CD4-positive, alpha-beta T cell (primary cell): ENCODE results near the gene NCAPG2. TPM values are rescaled to one million over a fixed set of nuclear protein-coding genes. Genes with fewer than 3 reads are reported as not detected.
"Not testable (repeated sequence)": the region's sequence is repeated elsewhere in the genome, so short reads cannot be mapped to it uniquely, and the experiment has no call there.

Experiments
- ATAC-seq: fragments of 200-7000 bp; cut with Tn5 transposase; one replicate; pipeline ENCODE4 v1.10.0; 2022; ENCODE audit warnings: mild to moderate bottlenecking; ENCODE audit not compliant: poor library complexity
- CTCF ChIA-PET: fragments of 350-600 bp; sonication (Branson Sonifier 250); formaldehyde crosslinking; loops from one replicate; lab custom pipeline; 2021; ENCODE audit warnings: antibody characterized with exemption, inconsistent platforms; lab: Charles Lee
- POLR2A ChIA-PET: fragments of 350-600 bp; sonication (Branson Sonifier 250); formaldehyde crosslinking; loops from one replicate; lab custom pipeline; 2021; ENCODE audit warnings: antibody characterized with exemption, inconsistent platforms; lab: Charles Lee
- DNase-seq, 14 experiments: peaks; one replicate each; pipeline ENCODE4 v3.0.0-alpha.2; 2013 to 2020; ENCODE audit warnings: mixed read lengths in 2 of 14
- H3K27ac ChIP-seq, 2 donors: one replicate each; pipeline versions ENCODE4 v1.5.1 to v1.7.0; 2013; ENCODE audit warnings: low read length in 2 of 2, low read depth in 1 of 2, mild to moderate bottlenecking in 1 of 2
- H3K27me3 ChIP-seq, 2 experiments: 1 replicate in 1 of 2; 2 replicates in 1 of 2; pipeline versions ENCODE4 v1.6.1 to v1.7.0; 2013; ENCODE audit warnings: low read length in 2 of 2, control low read depth in 1 of 2, mild to moderate bottlenecking in 1 of 2, moderate library complexity in 1 of 2; ENCODE audit not compliant: insufficient read depth in 2 of 2, control insufficient read depth in 1 of 2
- H3K36me3 ChIP-seq: one replicate; pipeline ENCODE4 v1.6.1; 2013; ENCODE audit warnings: low read length, control low read depth; ENCODE audit not compliant: insufficient read depth
- H3K4me1 ChIP-seq: one replicate; pipeline ENCODE4 v1.6.1; 2013; ENCODE audit warnings: low read length, control low read depth; ENCODE audit not compliant: insufficient read depth
- H3K4me3 ChIP-seq: one replicate; pipeline ENCODE4 v1.5.1; 2013; ENCODE audit warnings: mild to moderate bottlenecking, low read length, moderate library complexity
- H3K9me3 ChIP-seq, 2 experiments: 1 replicate in 1 of 2; 2 replicates in 1 of 2; pipeline versions ENCODE4 v1.6.1 to v1.7.0; 2013; ENCODE audit warnings: low read length in 2 of 2, mild to moderate bottlenecking in 2 of 2, control low read depth in 1 of 2, moderate library complexity in 1 of 2; ENCODE audit not compliant: control insufficient read depth in 1 of 2, insufficient read depth in 1 of 2
- H3K27ac Mint-ChIP-seq: one replicate; pipeline ENCODE4 v1.8.0; 2020; ENCODE audit warnings: mixed read lengths
- H3K27me3 Mint-ChIP-seq: one replicate; pipeline ENCODE4 v1.8.0; 2021; ENCODE audit warnings: mixed read lengths
- H3K36me3 Mint-ChIP-seq: one replicate; pipeline ENCODE4 v1.8.0; 2021; ENCODE audit warnings: low read depth, mixed read lengths
- H3K4me1 Mint-ChIP-seq: one replicate; pipeline ENCODE4 v1.8.0; 2021; ENCODE audit warnings: low read depth, mixed read lengths
- H3K4me3 Mint-ChIP-seq: one replicate; pipeline ENCODE4 v1.8.0; 2020; ENCODE audit warnings: mild to moderate bottlenecking, mixed read lengths
- H3K9me3 Mint-ChIP-seq: one replicate; pipeline ENCODE4 v1.8.0; 2020; ENCODE audit warnings: mixed read lengths
- intact Hi-C, 2 experiments: fragments of 100-400 bp; cut with DNase I in 1 of 2; cut with micrococcal nuclease in 1 of 2; formaldehyde crosslinking; loops; one replicate each; pipeline versions ENCODE4 v1.15.1 to v1.9.0; 2023 to 2025; cut with DNase I, micrococcal nuclease
- total RNA-seq, 174 experiments: library from RNA in 2 of 174; stranded (reverse) in 2 of 174; gene quantifications; one replicate each; pipeline ENCODE4 v1.2.3 and lab custom pipeline; 2021 to 2026
- TF ChIP-seq, protein P1 (sequence below): fragments of 200-600 bp; IDR thresholded peaks from one replicate; pipeline ENCODE4 v1.8.0; 2022; ENCODE audit warnings: antibody characterized with exemption, mild to moderate bottlenecking

The NCAPG2 gene
- total RNA-seq, 2 experiments from 2014 or later, result 9.9 to 11.8 TPM

DNA sequence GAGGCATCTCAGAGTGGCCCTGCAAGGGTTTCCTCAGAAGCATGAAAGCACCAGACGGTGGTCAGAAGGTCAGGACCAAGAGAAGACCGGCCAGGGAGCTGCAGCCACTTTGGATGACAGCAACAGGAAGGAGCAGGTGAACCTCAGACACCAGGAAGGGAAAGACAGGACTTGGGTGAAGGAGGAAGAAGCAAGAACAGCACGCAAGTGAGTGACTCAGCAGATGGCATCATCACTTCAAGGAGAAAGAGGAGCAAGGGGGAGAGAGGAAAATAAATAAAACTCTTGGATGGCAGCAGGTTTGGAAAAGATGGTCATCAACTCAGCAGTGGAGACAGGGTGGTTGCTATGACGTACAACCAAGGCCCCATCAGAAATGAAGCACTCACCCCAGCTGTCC lies 31.6 kb downstream of the NCAPG2 start:
- intact Hi-C loops, result no loop called here
- DNase-seq (no peak), ATAC-seq (no peak)
- CTCF ChIA-PET, result no interaction called here
- Histone ChIP-seq H3K4me1 (no peaks in the 10 kb centered on the region), H3K36me3 (peaks cover 6% of the 10 kb centered on the region), H3K4me3 (no peak overlapping the region), H3K27ac (no peak overlapping the region), H3K9me3 (no peaks in the 10 kb centered on the region), H3K27me3 (no peaks in the 10 kb centered on the region)
- no peaks in the 10 kb centered on the region for H3K4me1 Mint-ChIP-seq
- no peak overlapping the region for H3K4me3 Mint-ChIP-seq
- H3K27ac Mint-ChIP-seq, result no peak overlapping the region
- H3K36me3 Mint-ChIP-seq, result peaks cover 28% of the 10 kb centered on the region
- no peaks in the 10 kb centered on the region for H3K9me3 Mint-ChIP-seq
- H3K27me3 Mint-ChIP-seq, result no peaks in the 10 kb centered on the region
- TF ChIP-seq, protein P1, sequence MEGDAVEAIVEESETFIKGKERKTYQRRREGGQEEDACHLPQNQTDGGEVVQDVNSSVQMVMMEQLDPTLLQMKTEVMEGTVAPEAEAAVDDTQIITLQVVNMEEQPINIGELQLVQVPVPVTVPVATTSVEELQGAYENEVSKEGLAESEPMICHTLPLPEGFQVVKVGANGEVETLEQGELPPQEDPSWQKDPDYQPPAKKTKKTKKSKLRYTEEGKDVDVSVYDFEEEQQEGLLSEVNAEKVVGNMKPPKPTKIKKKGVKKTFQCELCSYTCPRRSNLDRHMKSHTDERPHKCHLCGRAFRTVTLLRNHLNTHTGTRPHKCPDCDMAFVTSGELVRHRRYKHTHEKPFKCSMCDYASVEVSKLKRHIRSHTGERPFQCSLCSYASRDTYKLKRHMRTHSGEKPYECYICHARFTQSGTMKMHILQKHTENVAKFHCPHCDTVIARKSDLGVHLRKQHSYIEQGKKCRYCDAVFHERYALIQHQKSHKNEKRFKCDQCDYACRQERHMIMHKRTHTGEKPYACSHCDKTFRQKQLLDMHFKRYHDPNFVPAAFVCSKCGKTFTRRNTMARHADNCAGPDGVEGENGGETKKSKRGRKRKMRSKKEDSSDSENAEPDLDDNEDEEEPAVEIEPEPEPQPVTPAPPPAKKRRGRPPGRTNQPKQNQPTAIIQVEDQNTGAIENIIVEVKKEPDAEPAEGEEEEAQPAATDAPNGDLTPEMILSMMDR, result no peak
- POLR2A ChIA-PET, result no interaction called here

DNA sequence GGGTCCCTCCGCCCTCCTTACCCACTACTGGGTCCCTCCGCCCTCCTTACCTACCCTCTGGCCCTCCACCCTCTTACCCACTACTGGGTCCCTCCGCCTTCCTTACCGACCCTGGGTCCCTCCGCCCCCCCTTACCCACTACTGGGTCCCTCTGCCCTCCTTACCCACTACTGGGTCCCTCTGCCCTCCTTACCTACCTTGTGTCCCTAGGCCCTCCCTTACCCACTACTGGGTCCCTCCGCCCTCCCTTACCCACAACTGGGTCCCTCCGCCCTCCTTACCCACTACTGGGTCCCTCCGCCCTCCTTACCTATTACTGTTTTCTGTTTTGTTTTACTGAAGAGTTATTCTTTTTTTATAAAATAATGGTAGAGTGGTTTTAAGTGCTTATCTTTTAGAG lies 36.5 kb downstream of the NCAPG2 start:
- peaks cover 25% of the 10 kb centered on the region for H3K4me1 ChIP-seq
- H3K36me3 ChIP-seq, POLR2A ChIA-PET, H3K9me3 Mint-ChIP-seq, H3K9me3 ChIP-seq, H3K4me1 Mint-ChIP-seq, H3K4me3 ChIP-seq, H3K27me3 ChIP-seq, CTCF ChIA-PET, intact Hi-C loops, H3K27ac Mint-ChIP-seq, H3K4me3 Mint-ChIP-seq, H3K27me3 Mint-ChIP-seq, H3K27ac ChIP-seq: not testable (repeated sequence)
- peak; percentile 34 for ATAC-seq
- peak in 3 of 14 experiments; percentile 17 to 61 (median 41) for DNase-seq
- H3K36me3 Mint-ChIP-seq, result peaks cover 31% of the 10 kb centered on the region

DNA sequence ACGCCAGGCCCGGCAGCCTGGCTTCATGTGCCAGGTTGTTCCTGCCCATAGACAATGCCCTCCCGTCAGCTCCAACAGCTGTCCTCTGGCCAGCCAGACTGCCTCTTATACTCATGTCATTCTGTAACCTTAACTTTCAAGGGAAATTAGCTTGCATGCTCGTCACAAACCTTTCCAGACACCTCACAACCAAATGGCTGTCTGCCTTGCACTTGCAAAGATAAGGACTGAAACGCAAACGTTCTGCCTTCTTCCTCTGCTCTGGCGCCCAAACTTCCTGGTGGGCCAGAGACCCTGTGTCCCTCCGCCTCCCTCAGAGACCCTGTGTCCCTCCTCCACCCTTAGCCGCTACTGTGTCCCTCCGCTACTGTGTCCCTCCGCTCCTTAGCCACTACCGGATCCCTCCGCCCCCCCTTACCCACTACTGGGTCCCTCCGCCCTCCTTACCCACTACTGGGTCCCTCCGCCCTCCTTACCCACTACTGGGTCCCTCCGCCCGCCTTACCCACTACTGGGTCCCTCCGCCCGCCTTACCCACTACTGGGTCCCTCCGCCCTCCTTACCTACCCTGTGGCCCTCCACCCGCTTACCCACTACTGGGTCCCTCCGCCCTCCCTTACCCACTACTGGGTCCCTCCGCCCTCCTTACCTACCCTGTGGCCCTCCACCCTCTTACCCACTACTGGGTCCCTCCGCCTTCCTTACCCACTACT lies 37.5 kb downstream of the NCAPG2 start:
- Mint-ChIP-seq H3K4me3 (peak overlapping the region; percentile 40), H3K4me1 (peaks cover 11% of the 10 kb centered on the region), H3K36me3 (peaks cover 32% of the 10 kb centered on the region)
- H3K9me3 ChIP-seq, H3K27me3 ChIP-seq, H3K36me3 ChIP-seq, H3K27ac ChIP-seq, POLR2A ChIA-PET, CTCF ChIA-PET, H3K9me3 Mint-ChIP-seq, ATAC-seq, H3K27me3 Mint-ChIP-seq, intact Hi-C loops, H3K27ac Mint-ChIP-seq: not testable (repeated sequence)
- peak overlapping the region; percentile 28 for H3K4me3 ChIP-seq
- peak in 6 of 14 experiments; percentile 11 to 38 (median 24) for DNase-seq
- H3K4me1 ChIP-seq, result peaks cover 30% of the 10 kb centered on the region

DNA sequence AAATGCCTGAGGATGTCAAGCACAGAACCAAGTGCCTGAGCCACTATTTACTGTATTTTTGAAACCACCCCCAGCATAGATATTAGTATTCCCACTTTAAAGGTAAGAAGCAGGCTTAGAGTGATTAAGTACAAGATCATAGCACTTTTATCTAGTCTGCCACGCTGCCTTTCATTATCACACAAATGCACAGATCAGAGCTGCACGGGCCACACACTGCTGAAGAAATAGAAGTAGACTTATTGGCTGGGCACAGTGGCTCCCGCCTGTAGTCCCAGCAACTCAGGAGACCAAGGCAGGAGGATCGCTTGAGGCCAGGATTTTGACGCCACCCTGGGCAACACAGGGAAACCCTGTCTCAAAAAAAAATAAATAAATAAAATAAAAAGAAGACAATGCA lies 38.2 kb downstream of the NCAPG2 start:
- Histone ChIP-seq H3K9me3 (no peaks in the 10 kb centered on the region), H3K36me3 (no peaks in the 10 kb centered on the region), H3K27ac (no peak overlapping the region), H3K4me3 (peak overlapping the region; percentile 28), H3K4me1 (peaks cover 30% of the 10 kb centered on the region), H3K27me3 (no peaks in the 10 kb centered on the region)
- ATAC-seq (no peak), DNase-seq (no peak)
- TF ChIP-seq, protein P1, result no peak
- intact Hi-C loops, result no loop called here
- Mint-ChIP-seq H3K4me3 (no peak overlapping the region), H3K9me3 (no peaks in the 10 kb centered on the region), H3K27ac (no peak overlapping the region), H3K4me1 (peaks cover 11% of the 10 kb centered on the region), H3K27me3 (no peaks in the 10 kb centered on the region), H3K36me3 (peaks cover 29% of the 10 kb centered on the region)
- ChIA-PET POLR2A (no interaction called here), CTCF (no interaction called here)
